K562 (cell line): ENCODE results near the gene NEURL4. TPM values are rescaled to one million over a fixed set of nuclear protein-coding genes. Genes with fewer than 3 reads are reported as not detected.

Source experiments
- ARHGAP35 ChIP-seq: fragments of 450-650 bp; IDR thresholded peaks from 2 replicates; pipeline ENCODE4 v1.6.1; 2018; ENCODE audit not compliant: partially characterized antibody
- ASH1L ChIP-seq: fragments of 450-650 bp; IDR thresholded peaks from 2 replicates; pipeline ENCODE4 v1.6.1; 2018; ENCODE audit warnings: borderline replicate concordance, mild to moderate bottlenecking, low read depth; ENCODE audit not compliant: partially characterized antibody
- BRF2 ChIP-seq: IDR thresholded peaks from 3 replicates; pipeline ENCODE4 v1.6.1; 2011; ENCODE audit warnings: borderline replicate concordance, mild to moderate bottlenecking; ENCODE audit not compliant: insufficient read length, insufficient read depth
- CHAMP1 ChIP-seq: fragments of 450-650 bp; IDR thresholded peaks from 2 replicates; pipeline ENCODE4 v1.6.1; 2016; ENCODE audit warnings: mild to moderate bottlenecking
- DDX20 ChIP-seq: fragments of 450-650 bp; IDR thresholded peaks from 2 replicates; pipeline ENCODE4 v1.6.1; 2016; ENCODE audit warnings: missing genetic modification characterization, low read depth, mild to moderate bottlenecking, missing compliant biosample characterization, moderate library complexity
- ELF1 ChIP-seq: fragments of 200-800 bp; sonication (Bioruptor generic); IDR thresholded peaks from 2 replicates; pipeline ENCODE4 v1.6.1; 2016; ENCODE audit warnings: missing genetic modification characterization, missing compliant biosample characterization
- FOXK2 ChIP-seq, 2 experiments: fragments of 450-650 bp; IDR thresholded peaks in 1 of 2; conservative IDR thresholded peaks in 1 of 2; 2 replicates each; pipeline ENCODE4 v1.6.1; 2016; ENCODE audit warnings: low read depth in 2 of 2, mild to moderate bottlenecking in 1 of 2
- HDAC8 ChIP-seq: fragments of 450-650 bp; IDR thresholded peaks from 2 replicates; pipeline ENCODE4 v1.6.1; 2016; ENCODE audit warnings: mild to moderate bottlenecking, missing genetic modification characterization, moderate library complexity, missing compliant biosample characterization
- HLTF ChIP-seq: fragments of 450-650 bp; IDR thresholded peaks from 2 replicates; pipeline ENCODE4 v1.6.1; 2016
- IRF1 ChIP-seq: sonication (generic); formaldehyde crosslinking; IDR thresholded peaks from 2 replicates; pipeline ENCODE4 v1.8.0; 2022; ENCODE audit warnings: missing genetic modification reagents, mild to moderate bottlenecking, borderline replicate concordance
- NR4A1 ChIP-seq, 2 experiments: fragments of 250-450 bp in 1 of 2; fragments of 450-650 bp in 1 of 2; sonication (Bioruptor Pico) in 1 of 2; IDR thresholded peaks; 2 replicates each; pipeline versions ENCODE4 v1.4.0 to v1.6.1; 2016 to 2020; ENCODE audit warnings: mild to moderate bottlenecking in 2 of 2, missing compliant biosample characterization in 1 of 2, missing genetic modification characterization in 1 of 2, moderate library complexity in 1 of 2
- PML ChIP-seq: IDR thresholded peaks from 2 replicates; pipeline ENCODE4 v1.6.1; 2012; ENCODE audit warnings: low read length, inconsistent platforms
- POLR2AphosphoS2 ChIP-seq: IDR thresholded peaks from 2 replicates; pipeline ENCODE4 v1.6.1; 2012; ENCODE audit warnings: low read length, improper control_type of control experiment
- RFX5 ChIP-seq: IDR thresholded peaks from 2 replicates; pipeline ENCODE4 v1.6.1; 2011; ENCODE audit warnings: low read depth, mild to moderate bottlenecking, improper control_type of control experiment, low read length
- SMAD1 ChIP-seq: fragments of 150-350 bp; IDR thresholded peaks from 2 replicates; pipeline ENCODE4 v1.6.1; 2014; ENCODE audit warnings: low read length, low read depth; ENCODE audit not compliant: partially characterized antibody
- STAT5A ChIP-seq: IDR thresholded peaks from 2 replicates; pipeline ENCODE4 v1.6.1; 2012; ENCODE audit warnings: low read length, inconsistent platforms, borderline replicate concordance
- TBP ChIP-seq: optimal IDR thresholded peaks from 2 replicates; pipeline ENCODE3; 2011; ENCODE audit warnings: low read depth, low read length, improper control_type of control experiment
- TCFL5 ChIP-seq: fragments of 250-450 bp; sonication (Bioruptor Pico); conservative IDR thresholded peaks from 2 replicates; pipeline ENCODE4 v1.6.1; 2021; ENCODE audit warnings: mild to moderate bottlenecking, moderate library complexity, matching md5 sums
- YBX1 ChIP-seq: fragments of 450-650 bp; IDR thresholded peaks from 2 replicates; pipeline ENCODE4 v1.7.1; 2016; ENCODE audit warnings: mild to moderate bottlenecking
- ZBTB17 ChIP-seq: fragments of 450-650 bp; formaldehyde crosslinking; IDR thresholded peaks from 2 replicates; pipeline ENCODE4 v1.4.0; 2020; ENCODE audit warnings: mild to moderate bottlenecking
- ZKSCAN1 ChIP-seq: fragments of 150-350 bp; IDR thresholded peaks from 2 replicates; pipeline ENCODE4 v1.6.1; 2016; ENCODE audit warnings: low read depth, low read length
- ZNF184 ChIP-seq: sonication (generic); formaldehyde crosslinking; IDR thresholded peaks from 2 replicates; pipeline ENCODE4 v1.5.0; 2020; ENCODE audit warnings: missing genetic modification reagents
- ZNF444 ChIP-seq: fragments of 250-450 bp; sonication (Bioruptor Pico); IDR thresholded peaks from 2 replicates; pipeline ENCODE4 v1.4.0; 2020; ENCODE audit warnings: mild to moderate bottlenecking, moderate library complexity
- ZNF707 ChIP-seq: fragments of 250-450 bp; sonication (Bioruptor Pico); conservative IDR thresholded peaks from 2 replicates; pipeline ENCODE4 v1.8.0; 2022; ENCODE audit warnings: inconsistent platforms, mild to moderate bottlenecking, moderate library complexity
- polyA plus RNA-seq, 8 experiments: library from polyadenylated mRNA; depleted of rRNA in 4 of 8; stranded (reverse) in 5 of 8; unstranded in 3 of 8; fragments of >200 nt; fragmentation: Nextera tagmentation in 2 of 8; fragmentation: Illumina TruSeq in 1 of 8; extraction: Ambion mirVana in 2 of 8; extraction: Trizol in 1 of 8; gene quantifications; 2 replicates each; pipeline versions ENCODE4 v1.2.1 to v1.2.3, GENCODE V29; 2011 to 2014; ENCODE audit warnings: inconsistent platforms in 1 of 8, missing spikeins in 1 of 8
- total RNA-seq, 7 experiments: library from RNA; depleted of rRNA in 6 of 7; stranded (reverse); fragments of >200 nt in 6 of 7; fragmentation: Illumina TruSeq in 2 of 7; extraction: Trizol in 2 of 7; gene quantifications; 2 replicates each; pipeline versions ENCODE4 v1.2.1 to v1.2.3, GENCODE V29; 2011 to 2021; ENCODE audit warnings: low replicate concordance in 1 of 7

NEURL4 gene
- total and polyA plus RNA-seq, 9 of the 15 experiments (the other 6 are each of a cell fraction or from before 2014, with no cell fraction given): 0.08 to 37.4 (median 11.5) TPM

GRCh38 chr17:7307686-7308624, 21.2 kb downstream of the NEURL4 start (continued):
- TF ChIP-seq BRF2 (no peak), HLTF (no peak), ZNF707 (CRISPR knock-in tag) (no peak), ZBTB17 (CRISPR knock-in tag) (no peak), NR4A1 (CRISPR knock-in tag; IDR thresholded peaks at IDR 0.05) (no peak), NR4A1 (tag; IDR thresholded peaks at IDR 0.05) (no peak), TCFL5 (no peak), ZNF444 (CRISPR knock-in tag) (no peak), PML (no peak), STAT5A (no peak), CHAMP1 (no peak), TBP (no peak), DDX20 (tag) (no peak), FOXK2 (conservative IDR thresholded peaks at IDR 0.05 in 1 of 2, IDR thresholded peaks at IDR 0.05 in 1 of 2; ENCODE audit: low read depth in 2 of 2) (no peak), YBX1 (no peak), ZKSCAN1 (no peak), RFX5 (no peak), HDAC8 (tag) (no peak), POLR2AphosphoS2 (no peak), IRF1 (CRISPR knock-in tag) (no peak), ARHGAP35 (no peak), ELF1 (tag) (no peak), ZNF184 (CRISPR knock-in tag) (no peak), SMAD1 (no peak), ASH1L (no peak)
